ENCODE measurements around the gene MLF2. TPM values are rescaled to one million over a fixed set of nuclear protein-coding genes. Genes with fewer than 3 reads are reported as not detected.

The MLF2 gene
- total RNA-seq, 1 experiment from 2014 or later, result 244 TPM

GRCh38 chr12:6775185-6776174 lies 22.5 kb upstream of the MLF2 start:
- Histone ChIP-seq H4K8ac (replicated peaks; ENCODE audit: insufficient read length, low read depth, low read length) (no peak overlapping the region), H3K14ac (ENCODE audit: insufficient read depth, low read length) (no peak overlapping the region), H3T11ph (ENCODE audit: low read length) (no peak overlapping the region), H4K20me1 (ENCODE audit: control insufficient read depth, insufficient read depth, insufficient read length) (no peaks in the 10 kb centered on the region), H3K27me3 (ENCODE audit: insufficient read depth, low read length) (peaks cover 5% of the 10 kb centered on the region; the same call in 1 of the 2 replicates), H4K5ac (ENCODE audit: insufficient read length, low read depth, low read length) (no peak overlapping the region), H2BK5ac (ENCODE audit: insufficient read length, low read length) (no peak overlapping the region), H3K27ac (ENCODE audit: insufficient read length, low read depth, low read length) (no peak overlapping the region), H3K4ac (ENCODE audit: low read depth, low read length) (no peak overlapping the region), H2BK12ac (ENCODE audit: insufficient read length, low read depth, low read length) (no peak overlapping the region), H2BK15ac (ENCODE audit: low read depth, low read length) (no peak overlapping the region), H3K23ac (ENCODE audit: insufficient read length, low read depth, low read length) (no peak overlapping the region), H3K4me2 (ENCODE audit: insufficient read depth, insufficient read length, low read length) (no peak overlapping the region), H3K79me2 (ENCODE audit: insufficient read depth, low read length) (no peaks in the 10 kb centered on the region), H3K23me2 (ENCODE audit: insufficient read length, low read depth, low read length, poor library complexity, severe bottlenecking) (peaks cover 19% of the 10 kb centered on the region), H3K4me1 (ENCODE audit: insufficient read depth, low read length) (no peaks in the 10 kb centered on the region; the same call in 1 of the 2 replicates), H3K56ac (ENCODE audit: insufficient read length, low read depth, low read length) (no peak overlapping the region), H3K79me1 (ENCODE audit: insufficient read depth, low read depth, low read length, poor library complexity, severe bottlenecking) (no peaks in the 10 kb centered on the region), H2BK120ac (ENCODE audit: low read depth, low read length, poor library complexity, severe bottlenecking) (no peak overlapping the region), H4K91ac (ENCODE audit: insufficient read length, low read depth, low read length) (no peak overlapping the region), H3K18ac (ENCODE audit: insufficient read length, low read depth, low read length) (no peak overlapping the region), H2AFZ (ENCODE audit: low read length) (no peak overlapping the region), H2AK5ac (ENCODE audit: insufficient read length, low read length) (no peak overlapping the region), H2BK20ac (ENCODE audit: low read depth, low read length, poor library complexity, severe bottlenecking) (no peak overlapping the region), H3K9me3 (ENCODE audit: control insufficient read depth, low read depth, low read length) (no peaks in the 10 kb centered on the region), H3K9ac (ENCODE audit: extremely low read depth, insufficient read length, low read length) (no peak overlapping the region)
- no peak for DNase-seq
- Mint-ChIP-seq H3K4me1 (peaks cover 49 to 66% of the 10 kb centered on the region in 2 experiments), H3K9me3 (peaks cover 0 to 3% of the 10 kb centered on the region in 2 experiments; a peak in 2 of 5 replicates), H3K36me3 (ENCODE audit: insufficient read depth in 1 of 3, low read depth in 3 of 3) (peaks cover 14 to 36% (median 35%) of the 10 kb centered on the region in 3 experiments), H3K27me3 (ENCODE audit: low read depth) (peaks cover 47% of the 10 kb centered on the region), H3K4me3 (peak overlapping the region in 1 of 2 experiments; percentile 2; a peak in 1 of 5 replicates), H3K27ac (no peak overlapping the region; a peak in 1 of 7 replicates)
- WGBS (ENCODE audit: extremely low coverage, insufficient read length, low lambda C conversion rate), result no CpG with 5 or more reads among the region's 16 CpGs
- TF ChIP-seq CTCF (conservative IDR thresholded peaks at IDR 0.05), result no peak

Data from H9 (cell line).